Parathyroid adenoma (tissue), 2 donors: ENCODE results near the gene CACUL1.
"Not testable (repeated sequence)": the region's sequence is repeated elsewhere in the genome, so short reads cannot be mapped to it uniquely, and the experiment has no call there.

Source experiments
- H2AFZ ChIP-seq: fragments of 300-600 bp; sonication (generic); one replicate; pipeline ENCODE4 v1.7.0; 2017; ENCODE audit warnings: antibody characterized with exemption, mild to moderate bottlenecking
- H3K27ac ChIP-seq: fragments of 300-600 bp; sonication (generic); one replicate; pipeline ENCODE4 v1.7.0; 2017
- H3K27me3 ChIP-seq: fragments of 300-600 bp; sonication (generic); one replicate; pipeline ENCODE4 v1.7.0; 2017; ENCODE audit warnings: low read length; ENCODE audit not compliant: control insufficient read depth, insufficient read depth
- H3K36me3 ChIP-seq: fragments of 300-600 bp; sonication (generic); one replicate; pipeline ENCODE4 v1.7.0; 2017; ENCODE audit warnings: low read length; ENCODE audit not compliant: control insufficient read depth, insufficient read depth
- H3K4me1 ChIP-seq: fragments of 300-600 bp; sonication (generic); one replicate; pipeline ENCODE4 v1.7.0; 2017; ENCODE audit warnings: control low read depth
- H3K4me2 ChIP-seq: fragments of 300-600 bp; sonication (generic); one replicate; pipeline ENCODE4 v1.7.0; 2017; ENCODE audit warnings: low read length
- H3K4me3 ChIP-seq: fragments of 300-600 bp; sonication (generic); one replicate; pipeline ENCODE4 v1.7.0; 2017; ENCODE audit warnings: low read depth, low read length
- H3K79me2 ChIP-seq: fragments of 300-600 bp; sonication (generic); one replicate; pipeline ENCODE4 v1.7.0; 2017; ENCODE audit warnings: control low read depth
- H3K9ac ChIP-seq: fragments of 300-600 bp; sonication (generic); one replicate; pipeline ENCODE4 v1.7.0; 2017; ENCODE audit warnings: mild to moderate bottlenecking
- H3K9me3 ChIP-seq: fragments of 300-600 bp; sonication (generic); one replicate; pipeline ENCODE4 v1.7.0; 2017; ENCODE audit warnings: low read length; ENCODE audit not compliant: control insufficient read depth
- CTCF ChIP-seq: fragments of 300-600 bp; sonication (generic); IDR thresholded peaks from one replicate; pipeline ENCODE4 v1.7.0; 2017; ENCODE audit warnings: antibody characterized with exemption, mild to moderate bottlenecking
- donor health status: primary hyperparathyroidism.

CACUL1 gene

GRCh38 chr10:118799777-118800176 lies 45.0 kb upstream of the CACUL1 start:
- no peak overlapping the region for H3K9ac ChIP-seq
- no peaks in the 10 kb centered on the region for H3K79me2 ChIP-seq
- H3K4me2 ChIP-seq, result no peak overlapping the region
- H3K4me1 ChIP-seq, result no peaks in the 10 kb centered on the region
- H3K27ac ChIP-seq, result no peak overlapping the region
- H3K27me3 ChIP-seq, result no peaks in the 10 kb centered on the region
- H3K36me3 ChIP-seq, result no peaks in the 10 kb centered on the region
- no peak overlapping the region for H2AFZ ChIP-seq
- H3K4me3 ChIP-seq, result no peak overlapping the region
- no peak for TF ChIP-seq CTCF
- no peaks in the 10 kb centered on the region for H3K9me3 ChIP-seq

- H3K4me1 ChIP-seq, result no peaks in the 10 kb centered on the region
- H3K27me3 ChIP-seq, result no peaks in the 10 kb centered on the region
- no peak overlapping the region for H3K4me2 ChIP-seq
- H3K27ac ChIP-seq, result no peak overlapping the region
- no peak overlapping the region for H3K4me3 ChIP-seq
- no peaks in the 10 kb centered on the region for H3K36me3 ChIP-seq
- H3K9ac ChIP-seq, result no peak overlapping the region
- H3K79me2 ChIP-seq, result no peaks in the 10 kb centered on the region
- no peak overlapping the region for H2AFZ ChIP-seq
- no peaks in the 10 kb centered on the region for H3K9me3 ChIP-seq
- TF ChIP-seq CTCF, result no peak
Measured at GRCh38 chr10:118798231-118798662, 43.5 kb upstream of the CACUL1 start.

- H3K4me3 ChIP-seq, H3K4me2 ChIP-seq, H3K9ac ChIP-seq, H3K27me3 ChIP-seq, H3K4me1 ChIP-seq, H3K9me3 ChIP-seq, H3K27ac ChIP-seq, H2AFZ ChIP-seq, H3K36me3 ChIP-seq, H3K79me2 ChIP-seq: not testable (repeated sequence)
Measured at GRCh38 chr10:118794971-118795370, 40.2 kb upstream of the CACUL1 start.

- no peak overlapping the region for H3K4me3 ChIP-seq
Measured at GRCh38 chr10:118793545-118793944, 38.8 kb upstream of the CACUL1 start.

GRCh38 chr10:118792526-118792925 lies 37.8 kb upstream of the CACUL1 start:
- no peaks in the 10 kb centered on the region for H3K4me1 ChIP-seq
- no peak for TF ChIP-seq CTCF
- no peak overlapping the region for H3K27ac ChIP-seq
- H3K36me3 ChIP-seq, result no peaks in the 10 kb centered on the region
- no peak overlapping the region for H2AFZ ChIP-seq
- no peak overlapping the region for H3K4me3 ChIP-seq
- no peak overlapping the region for H3K9ac ChIP-seq
- H3K27me3 ChIP-seq, result no peaks in the 10 kb centered on the region
- no peak overlapping the region for H3K4me2 ChIP-seq
- no peaks in the 10 kb centered on the region for H3K79me2 ChIP-seq
- no peaks in the 10 kb centered on the region for H3K9me3 ChIP-seq

More at GRCh38 chr10:118793545-118793944, 38.8 kb upstream of the CACUL1 start:
- H3K27ac ChIP-seq, result no peak overlapping the region
- H3K9me3 ChIP-seq, result no peaks in the 10 kb centered on the region
- no peak for TF ChIP-seq CTCF
- no peaks in the 10 kb centered on the region for H3K79me2 ChIP-seq
- no peaks in the 10 kb centered on the region for H3K27me3 ChIP-seq
- no peak overlapping the region for H3K9ac ChIP-seq
- H3K36me3 ChIP-seq, result no peaks in the 10 kb centered on the region
- no peak overlapping the region for H2AFZ ChIP-seq
- no peaks in the 10 kb centered on the region for H3K4me1 ChIP-seq
- no peak overlapping the region for H3K4me2 ChIP-seq
